Activated CD4-positive, alpha-beta T cell treated with anti-CD3 and anti-CD28 coated beads for 4 hours (primary cell): ENCODE results near the gene LYZL2.
"Not testable (repeated sequence)": the region's sequence is repeated elsewhere in the genome, so short reads cannot be mapped to it uniquely, and the experiment has no call there.

Source experiments
- DNase-seq, 2 donors: peaks; one replicate each; pipeline ENCODE4 v3.0.0-alpha.2; 2020

The LYZL2 gene

DNA sequence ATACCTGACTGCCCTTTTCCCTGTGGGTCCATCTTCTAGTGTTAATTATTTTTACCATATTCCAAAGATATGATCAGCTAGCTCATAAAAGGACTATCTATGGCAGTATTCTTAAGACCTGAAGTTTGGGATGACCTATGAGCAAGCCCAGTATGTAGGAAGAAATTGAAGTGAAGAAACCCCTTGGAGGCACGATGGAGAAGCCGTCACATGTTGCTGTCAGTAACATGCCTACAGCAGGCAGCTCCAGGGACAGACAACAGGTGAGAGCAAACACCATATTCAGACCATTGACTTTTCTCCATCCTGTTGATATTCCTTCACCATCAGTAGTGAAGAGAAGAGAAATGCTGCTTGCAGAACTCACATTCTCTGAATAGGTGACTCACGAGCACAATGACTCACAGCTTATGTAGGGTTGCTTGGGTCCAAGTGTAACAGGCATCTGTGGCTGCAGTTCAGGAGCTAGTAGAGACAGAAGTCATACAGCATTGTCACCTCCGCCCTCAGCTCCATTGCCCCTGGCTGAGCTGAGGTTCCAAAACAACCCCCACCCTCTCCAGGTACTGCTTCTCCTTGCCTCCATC lies 8.4 kb upstream of the LYZL2 start:
- no peak for DNase-seq

DNA sequence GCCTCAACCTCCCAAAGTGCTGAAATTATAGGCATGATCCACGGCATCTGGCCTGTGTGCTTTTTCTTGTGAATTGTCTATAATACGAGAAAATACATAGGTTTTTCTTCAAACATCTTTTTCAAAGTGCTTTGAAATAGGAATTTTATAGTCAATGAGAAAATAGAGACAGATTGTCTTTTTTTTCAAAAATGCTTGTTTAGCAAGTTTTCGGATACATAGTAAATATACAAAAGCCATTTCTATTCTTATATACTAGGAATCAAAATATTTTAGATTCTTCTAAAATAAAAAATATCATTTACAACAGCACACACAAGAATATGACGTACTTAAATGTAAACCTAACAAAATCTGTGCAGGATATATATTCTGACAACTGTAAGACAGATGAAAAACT lies 1.6 kb upstream of the LYZL2 start:
- DNase-seq = no peak

DNA sequence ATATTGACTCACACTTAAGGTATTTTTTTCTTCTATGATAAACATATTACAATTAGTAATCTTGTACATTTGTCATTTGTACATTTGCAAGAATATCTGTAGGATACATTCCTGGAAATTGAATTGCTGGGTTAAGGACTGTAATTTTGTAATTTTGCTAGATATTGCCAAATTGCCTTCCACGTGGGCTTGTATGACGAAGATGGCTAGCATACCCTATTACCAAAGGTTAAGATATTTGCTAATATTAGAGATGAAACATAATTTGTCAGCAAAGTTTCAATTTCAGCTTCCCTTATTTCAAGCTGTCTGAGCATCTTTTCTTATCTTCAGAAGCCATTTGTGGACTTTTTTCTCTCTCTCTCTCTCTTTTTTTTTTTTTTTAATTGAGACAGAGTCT lies 1.0 kb upstream of the LYZL2 start:
- DNase-seq = no peak

DNA sequence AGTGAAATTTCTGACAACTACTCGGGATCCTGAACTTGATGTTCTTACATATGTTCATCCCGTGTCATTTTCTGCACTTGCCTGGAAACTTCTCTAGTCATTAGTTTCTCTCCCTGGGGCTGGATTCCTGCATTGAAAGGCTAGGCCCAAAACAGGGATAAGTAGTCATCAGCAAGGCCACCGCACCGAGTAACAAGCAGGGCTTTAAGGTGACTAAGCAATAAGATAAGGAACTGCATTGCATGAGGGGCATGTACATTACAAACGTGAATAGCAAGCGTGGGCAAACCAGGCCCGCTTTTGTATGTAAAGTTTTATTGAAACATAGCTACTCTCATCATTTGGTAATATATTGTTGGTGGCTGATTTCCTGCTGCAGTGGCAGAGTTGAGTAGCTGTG lies 977 bp downstream of the LYZL2 start:
- DNase-seq = not testable (repeated sequence)

DNA sequence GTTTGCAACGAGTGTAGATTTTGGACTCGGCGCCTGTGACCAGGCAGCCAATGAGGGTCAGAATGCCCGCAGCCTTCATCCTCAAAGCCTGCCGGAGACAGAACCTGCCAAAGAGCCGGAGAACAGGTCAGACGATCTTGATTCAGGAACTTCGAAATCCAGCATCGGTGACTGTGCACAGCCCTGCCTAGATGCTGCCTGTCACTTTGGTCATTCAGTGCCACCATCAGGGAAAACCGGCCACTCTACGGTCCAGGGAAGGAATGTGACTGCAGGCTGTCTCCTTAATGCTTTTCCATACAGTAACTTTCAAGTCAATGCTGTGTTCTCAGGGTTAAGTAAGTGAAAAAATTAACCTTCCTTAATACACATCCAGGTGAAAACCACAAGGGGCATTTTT lies 2.7 kb downstream of the LYZL2 start:
- DNase-seq = not testable (repeated sequence)

DNA sequence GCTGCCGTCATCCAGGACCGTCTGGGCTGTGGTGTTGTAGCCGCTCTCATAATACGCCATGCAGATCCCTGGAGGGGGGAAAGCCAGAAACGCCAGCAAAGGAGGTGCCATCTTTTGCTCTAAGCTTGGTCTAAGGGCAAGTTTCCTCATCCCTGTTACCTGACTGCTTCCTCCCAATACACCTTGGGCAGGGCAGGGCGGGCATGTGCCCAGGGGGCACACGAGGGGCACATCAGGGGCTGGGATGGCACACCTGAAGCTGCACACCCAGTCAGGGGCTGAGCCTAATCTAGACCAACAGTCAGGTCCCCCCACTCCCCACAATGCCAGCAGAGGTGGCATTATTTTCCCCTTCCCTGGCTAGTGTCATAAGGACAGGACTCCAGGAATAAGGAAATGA lies 3.4 kb downstream of the LYZL2 start:
- not testable (repeated sequence) for DNase-seq

DNA sequence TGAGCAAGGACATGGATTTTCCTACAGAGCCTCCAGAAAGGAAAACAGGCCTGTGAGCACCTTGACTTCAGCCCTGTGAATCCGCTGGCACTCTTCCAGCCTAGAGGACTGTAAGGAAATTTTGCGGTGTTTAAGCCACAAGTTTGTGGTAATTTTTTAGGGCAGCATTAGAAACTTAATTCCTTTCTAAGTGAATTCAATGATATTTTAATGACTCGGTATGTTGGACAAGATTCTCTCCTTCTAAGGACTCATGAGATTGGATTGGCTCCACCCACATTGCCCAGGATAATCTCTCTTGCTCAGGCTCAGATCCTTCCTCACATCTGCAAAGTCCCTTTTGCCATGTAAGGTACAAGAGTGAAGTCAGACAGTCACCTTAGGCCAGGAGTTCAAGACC lies 4.5 kb downstream of the LYZL2 start:
- no peak for DNase-seq

DNA sequence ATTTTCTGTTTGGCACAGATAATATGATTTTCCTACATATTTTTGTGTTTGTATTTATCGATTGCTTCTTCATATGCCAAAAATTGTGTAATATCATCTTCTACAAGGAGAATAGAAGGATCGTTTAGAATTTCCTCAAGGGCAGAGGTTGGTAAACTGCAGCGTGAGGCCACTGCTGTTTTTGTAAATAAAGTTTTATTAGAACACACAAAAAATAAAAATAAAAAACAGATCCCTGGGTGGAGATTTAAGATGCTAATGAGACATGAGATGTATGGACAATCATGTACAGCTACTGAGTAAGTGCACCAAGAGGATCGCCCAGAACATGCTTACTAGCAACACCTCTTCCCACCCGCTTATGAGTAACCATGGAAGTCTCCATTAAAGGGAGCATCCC lies 9.6 kb downstream of the LYZL2 start:
- DNase-seq = no peak

DNA sequence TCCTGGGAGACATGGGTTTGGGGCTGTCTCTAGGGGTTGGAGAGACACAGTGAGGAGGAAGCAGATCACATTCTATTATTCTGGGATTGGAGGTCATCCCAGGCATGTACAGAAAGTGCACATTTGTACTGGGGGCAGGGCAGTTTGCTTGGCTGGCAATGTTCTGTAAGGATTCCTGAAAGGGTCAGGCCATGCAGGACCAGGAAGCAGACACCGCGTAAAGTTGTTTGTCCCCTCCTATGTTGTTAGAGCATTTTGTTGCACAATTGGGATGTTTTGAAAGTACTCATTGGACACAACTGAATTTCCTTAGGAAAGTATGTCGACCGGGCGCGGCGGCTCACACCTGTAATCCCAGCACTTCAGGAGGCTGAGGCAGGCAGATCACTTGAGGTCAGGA lies 12.5 kb downstream of the LYZL2 start:
- DNase-seq = no peak

DNA sequence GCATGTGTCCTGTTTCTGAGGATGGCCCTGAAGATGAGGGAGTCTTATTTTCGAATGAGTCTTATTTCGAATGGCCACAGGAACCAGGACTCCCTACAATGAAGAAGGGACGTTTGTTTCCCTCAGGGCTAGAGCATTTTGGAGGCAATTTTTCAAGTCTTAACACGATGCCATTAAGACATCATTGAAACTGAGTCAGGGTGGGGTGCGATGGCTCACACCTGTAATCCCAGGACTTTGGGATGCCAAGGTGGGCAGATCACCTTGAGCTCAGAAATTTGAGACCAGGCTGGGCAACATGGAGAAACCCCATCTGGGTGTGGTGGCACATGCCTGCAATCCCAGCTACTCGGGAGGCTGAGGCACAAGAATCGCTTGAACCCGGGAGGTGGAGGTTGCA lies 18.5 kb downstream of the LYZL2 start:
- not testable (repeated sequence) for DNase-seq

DNA sequence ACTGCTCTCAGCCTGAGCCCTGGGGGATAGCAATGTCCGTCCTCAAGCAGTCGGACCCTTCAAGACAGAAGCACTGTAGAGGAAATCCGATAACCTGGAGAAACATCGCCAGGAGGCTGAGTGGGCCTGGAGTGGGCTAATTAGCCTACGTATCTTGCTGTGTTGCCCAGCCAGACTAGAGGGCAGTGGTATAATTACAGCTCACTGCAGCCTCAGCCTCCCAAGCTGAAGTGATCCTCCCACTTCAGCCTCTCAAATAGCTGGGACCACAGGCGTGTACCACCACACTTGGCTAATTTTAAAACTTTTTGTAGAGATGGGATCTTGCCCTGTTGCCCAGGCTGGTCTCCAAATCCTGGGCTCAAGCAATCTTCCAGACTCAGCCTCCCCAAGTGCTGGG lies 21.7 kb downstream of the LYZL2 start:
- DNase-seq = no peak

DNA sequence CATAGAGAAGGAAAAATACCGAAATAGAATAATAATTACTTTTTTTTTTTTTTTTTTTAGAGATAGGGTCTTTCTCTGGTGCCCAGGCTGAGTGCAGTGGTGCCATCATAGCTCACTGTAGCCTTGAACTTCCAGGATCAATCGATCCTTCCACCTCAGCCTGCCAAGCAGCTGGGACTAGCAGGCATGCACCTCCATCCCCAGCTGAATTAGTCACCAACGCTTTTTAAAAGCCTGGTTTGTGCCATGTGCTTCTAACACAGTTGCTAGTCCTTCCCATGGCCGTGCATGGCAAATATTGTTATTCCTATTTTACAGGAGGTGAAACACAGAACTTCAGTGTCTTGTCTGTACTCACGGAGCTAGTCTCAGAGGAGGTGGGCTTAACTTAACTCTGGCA lies 23.2 kb downstream of the LYZL2 start:
- DNase-seq = no peak

DNA sequence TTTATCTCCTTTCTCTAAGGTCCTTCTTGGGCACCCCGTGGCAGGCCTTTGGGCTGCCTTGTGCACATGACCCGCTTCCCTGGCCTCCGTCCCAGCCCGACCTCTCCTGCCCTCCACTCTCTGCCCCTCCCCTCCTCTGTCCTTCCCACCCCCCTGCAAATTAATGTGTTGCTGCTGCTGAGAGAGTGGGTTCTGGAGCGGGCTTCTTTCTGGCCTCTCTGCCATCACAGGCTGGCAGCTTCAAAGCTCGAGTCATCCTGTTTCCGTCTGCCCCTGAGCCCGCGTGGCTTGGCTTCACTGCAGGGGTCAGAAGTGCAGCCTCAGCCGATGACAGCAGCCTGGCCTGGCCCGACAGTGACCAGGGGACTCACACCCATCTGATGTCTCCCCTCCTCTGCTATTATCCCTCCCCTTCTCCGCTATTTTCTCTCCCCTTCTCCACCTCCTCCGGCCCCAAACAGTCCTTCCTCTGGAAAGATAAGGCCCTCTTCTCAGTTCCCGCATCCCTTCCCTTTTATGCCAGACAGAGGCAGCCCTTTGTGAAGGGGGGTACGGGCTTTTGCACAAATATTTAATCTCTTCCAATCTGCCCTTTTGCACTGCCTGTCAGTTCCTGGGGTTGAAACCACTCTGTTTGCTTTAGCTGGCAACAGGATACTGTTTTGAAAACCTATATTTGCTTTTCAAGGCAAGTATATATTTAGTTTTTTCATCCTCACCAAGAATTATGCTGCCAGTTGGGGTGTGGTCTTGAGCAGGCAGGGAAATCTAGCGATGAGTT lies 24.0 kb downstream of the LYZL2 start:
- not testable (repeated sequence) for DNase-seq

DNA sequence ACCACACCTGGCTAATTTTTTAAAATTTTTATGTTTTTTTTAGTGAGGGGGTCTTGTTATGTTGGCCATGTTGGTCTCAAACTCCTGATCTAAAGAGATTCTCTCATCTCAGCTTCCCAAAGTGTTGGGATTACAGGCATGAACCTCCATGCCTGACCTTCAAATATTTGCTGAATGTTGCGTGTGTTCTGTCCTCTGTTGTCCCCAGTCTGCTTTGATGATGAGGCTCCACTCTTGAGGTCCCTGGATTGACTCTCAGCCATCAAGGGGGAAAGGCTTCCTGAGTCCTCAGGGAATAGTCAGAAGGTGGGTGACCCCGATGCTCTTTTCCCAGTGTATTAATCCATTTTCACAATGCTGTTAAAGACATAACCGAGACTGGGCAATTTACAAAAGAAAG lies 26.0 kb downstream of the LYZL2 start:
- DNase-seq = no peak

DNA sequence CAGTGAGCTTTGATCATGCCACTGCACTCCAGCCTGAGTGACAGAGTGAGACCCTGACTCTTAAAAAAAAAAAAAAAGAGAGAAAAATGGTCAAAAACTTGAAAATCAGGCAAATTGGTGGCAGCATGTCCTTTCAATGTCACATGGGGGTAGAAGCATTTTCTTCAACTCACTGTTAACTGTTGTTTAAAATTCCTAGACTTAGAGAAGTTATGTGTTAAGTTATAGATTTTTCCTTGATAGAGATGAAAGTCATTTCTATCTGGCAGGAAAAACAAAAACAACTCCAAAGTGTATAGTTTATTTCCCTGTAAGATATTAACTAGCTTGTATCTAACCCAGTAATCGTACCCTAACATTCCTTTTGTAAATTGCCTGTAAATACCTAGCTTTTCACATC lies 26.8 kb downstream of the LYZL2 start:
- DNase-seq = no peak

DNA sequence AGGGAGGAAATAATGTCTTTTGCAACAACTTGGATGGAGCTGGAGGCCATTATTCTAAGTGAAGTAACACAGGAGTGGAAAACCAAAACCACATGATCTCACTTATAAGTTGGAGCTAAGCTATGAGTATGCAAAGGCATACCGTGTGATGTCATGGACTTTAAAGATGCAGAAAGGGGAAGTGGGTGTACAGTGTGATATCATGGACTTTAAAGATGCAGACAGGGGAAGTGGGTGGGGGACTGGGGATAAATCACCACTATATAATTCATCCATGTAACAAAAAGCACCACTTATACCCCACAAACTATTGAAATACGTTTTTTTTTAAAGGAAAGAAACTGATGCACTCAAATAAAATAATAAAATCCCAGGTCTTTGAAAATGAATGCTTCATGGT lies 29.5 kb downstream of the LYZL2 start:
- no peak for DNase-seq

DNA sequence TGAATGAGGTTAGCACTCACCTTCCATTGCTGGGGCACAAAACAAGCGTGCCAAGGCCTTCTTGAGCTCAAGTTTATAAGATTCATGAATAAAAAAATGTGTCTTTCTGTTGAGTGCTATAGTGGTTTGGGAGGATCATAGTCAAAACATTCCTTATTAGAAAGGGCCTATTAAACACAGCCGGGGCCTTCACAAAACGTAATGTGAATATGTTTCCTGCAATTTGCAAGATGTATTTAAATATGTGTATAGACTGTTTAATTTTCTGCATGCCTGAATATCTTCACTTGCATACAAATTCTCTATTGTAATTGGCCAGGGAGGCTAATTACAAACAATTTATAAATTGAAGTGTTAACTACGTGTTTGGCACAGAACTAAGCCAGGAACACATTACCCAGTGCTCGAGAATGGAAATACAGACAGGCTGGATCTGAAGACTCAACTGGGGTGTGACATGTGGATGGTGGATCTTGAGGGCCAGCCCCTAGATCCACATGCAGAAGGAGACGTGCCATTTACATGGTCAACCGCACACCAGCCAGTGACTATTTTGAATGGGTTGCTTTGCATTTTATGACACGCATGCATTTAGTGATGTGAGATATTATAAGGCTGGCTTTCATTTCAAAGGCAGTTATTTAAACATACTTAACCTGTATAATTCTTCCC lies 31.3 kb downstream of the LYZL2 start:
- no peak for DNase-seq

DNA sequence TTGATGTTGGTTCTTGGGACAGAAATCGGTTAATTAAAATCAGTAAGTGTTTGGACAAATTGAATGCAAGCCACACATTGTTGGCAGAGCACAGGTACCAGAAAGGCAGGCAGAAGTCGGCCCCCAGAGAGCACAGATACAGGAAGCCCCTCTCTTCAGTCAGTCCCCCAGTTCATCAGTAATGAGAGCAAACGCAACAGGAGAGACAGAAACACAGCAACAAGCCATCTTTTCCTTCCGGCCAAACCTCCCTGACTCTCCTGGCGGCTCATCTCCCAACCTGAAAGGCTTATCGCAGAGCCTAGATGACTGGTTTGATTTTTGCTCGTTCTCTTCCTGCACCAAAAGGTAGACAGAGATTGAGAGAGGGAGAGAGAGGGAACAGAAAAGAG lies 32.1 kb downstream of the LYZL2 start:
- DNase-seq = not testable (repeated sequence)

DNA sequence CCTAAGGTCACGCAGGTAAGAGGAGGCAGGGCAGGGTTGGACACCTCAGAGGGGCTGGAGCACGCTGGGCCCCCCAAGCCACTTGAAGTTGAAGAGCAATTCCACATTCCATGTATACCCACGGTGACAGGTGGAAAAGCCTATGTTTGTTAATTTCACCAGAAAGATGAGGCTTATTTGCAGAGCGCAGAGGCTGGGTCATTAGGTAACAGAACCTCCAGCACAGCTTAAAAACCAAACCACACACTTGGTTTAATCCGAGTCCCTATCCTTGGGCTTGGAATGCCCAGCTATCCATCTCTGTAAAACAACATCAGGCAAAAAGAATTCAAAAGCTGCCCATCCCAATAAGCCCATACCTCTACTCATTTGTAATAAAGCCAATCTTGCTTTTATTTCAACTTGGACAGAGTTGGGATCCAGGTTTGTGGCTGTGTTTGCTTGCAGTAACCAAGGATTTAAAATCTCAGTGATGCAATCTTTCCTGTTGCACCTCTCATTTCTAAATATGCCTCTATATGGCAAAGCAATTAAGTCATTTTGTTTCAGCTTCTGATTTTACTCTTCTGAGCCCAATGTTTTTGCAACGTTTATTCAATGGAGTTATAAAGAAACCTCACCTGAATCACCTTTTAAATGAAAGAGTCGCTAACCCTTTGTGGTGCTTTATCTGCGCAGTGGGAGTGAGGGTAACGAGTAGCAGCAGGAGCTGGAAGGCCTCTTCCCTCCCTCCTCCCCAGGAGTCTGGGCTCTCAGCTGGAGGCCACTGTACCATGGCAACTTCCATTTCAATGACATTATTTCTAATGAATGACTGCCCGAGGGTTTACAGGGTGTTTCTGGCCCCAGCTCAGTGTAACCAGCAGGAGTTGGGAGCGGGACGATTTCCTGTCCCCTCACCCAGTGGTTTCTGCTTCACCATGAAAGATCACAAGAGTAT lies 32.8 kb downstream of the LYZL2 start:
- DNase-seq = not testable (repeated sequence)

DNA sequence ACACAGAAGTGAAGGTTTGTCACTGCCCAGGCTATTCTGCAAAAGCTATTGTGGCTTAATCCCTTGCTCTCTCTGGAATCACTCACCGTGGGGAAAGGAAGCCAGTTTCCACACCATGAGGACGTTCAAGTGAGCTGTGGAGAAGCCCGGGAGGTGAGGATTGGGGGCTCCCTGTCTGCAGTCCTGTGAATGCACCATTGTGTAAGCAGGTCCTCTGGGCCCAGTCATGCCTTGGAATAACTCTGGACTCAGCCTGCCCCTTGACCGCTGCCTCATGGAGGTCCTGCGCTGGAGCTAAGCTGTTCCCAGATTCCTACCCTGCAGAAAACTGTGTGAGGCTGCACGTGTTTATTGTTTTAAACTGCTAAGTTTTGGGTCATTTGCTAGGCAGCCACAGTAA lies 33.5 kb downstream of the LYZL2 start:
- DNase-seq = no peak

DNA sequence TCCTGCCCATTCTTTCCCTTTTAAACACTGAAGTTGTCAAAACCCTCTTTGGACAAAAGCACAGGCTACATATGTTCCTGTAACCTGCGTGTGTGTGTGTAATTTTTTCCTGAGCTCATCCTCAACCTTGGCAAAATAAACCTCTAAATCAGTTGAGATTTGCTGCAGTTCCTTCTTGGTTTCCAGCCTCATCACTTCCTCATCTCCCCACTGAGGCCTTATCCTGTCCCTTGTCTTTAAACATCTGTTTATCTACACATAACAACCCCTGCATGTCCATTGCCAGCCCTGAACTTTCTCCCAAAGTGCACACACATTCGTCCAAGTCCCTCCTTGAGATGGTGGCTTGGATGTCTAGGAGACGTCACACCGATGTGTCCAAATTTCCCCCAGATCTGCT lies 35.5 kb downstream of the LYZL2 start:
- no peak for DNase-seq

DNA sequence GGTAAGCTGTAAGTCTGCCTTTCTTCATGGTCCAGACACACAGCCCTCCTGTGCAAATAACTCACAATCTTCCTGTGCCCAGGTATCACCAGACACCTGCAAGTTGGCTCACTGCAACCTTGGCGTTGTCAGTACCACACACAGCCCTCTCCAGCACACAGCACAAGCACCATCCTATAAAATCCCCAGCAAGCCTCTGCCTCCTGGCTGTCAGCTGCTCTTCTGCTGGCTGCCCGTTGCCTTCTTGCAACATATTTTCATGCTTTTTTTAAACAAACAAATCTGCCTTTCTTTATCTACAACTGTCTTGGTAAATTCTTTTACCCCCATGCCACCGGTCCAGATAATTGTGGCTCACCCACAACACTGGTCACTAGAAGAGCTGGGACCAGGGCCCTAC lies 36.8 kb downstream of the LYZL2 start:
- not testable (repeated sequence) for DNase-seq

DNA sequence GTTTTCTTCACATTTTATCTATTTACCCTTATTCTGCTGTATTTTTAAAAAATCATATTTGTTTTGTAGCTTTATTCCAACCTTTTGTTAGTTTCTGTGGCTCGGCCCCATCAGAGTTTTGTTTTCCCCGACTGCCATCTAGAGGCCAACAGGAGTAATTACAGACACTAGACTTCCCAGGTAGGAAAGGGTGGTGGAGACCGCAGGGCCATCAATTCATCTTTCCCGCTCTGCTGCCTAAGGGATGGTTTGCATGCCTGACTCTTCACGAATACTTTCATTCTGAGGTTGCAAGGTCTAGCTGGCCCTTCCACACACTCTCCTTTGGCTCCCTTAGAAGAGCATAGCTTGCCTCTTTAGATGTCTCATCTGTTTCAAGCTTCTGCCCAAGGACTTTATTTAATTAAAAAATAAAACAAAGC lies 38.3 kb downstream of the LYZL2 start:
- DNase-seq = peak; percentile 39 to 58
